ENCODE measurements around the gene GLIPR2. TPM values are rescaled to one million over a fixed set of nuclear protein-coding genes. Genes with fewer than 3 reads are reported as not detected.
"Not testable (repeated sequence)": the region's sequence is repeated elsewhere in the genome, so short reads cannot be mapped to it uniquely, and the experiment has no call there.

The GLIPR2 gene, protein sequence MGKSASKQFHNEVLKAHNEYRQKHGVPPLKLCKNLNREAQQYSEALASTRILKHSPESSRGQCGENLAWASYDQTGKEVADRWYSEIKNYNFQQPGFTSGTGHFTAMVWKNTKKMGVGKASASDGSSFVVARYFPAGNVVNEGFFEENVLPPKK
- 1.5 TPM for total RNA-seq

- DNase-seq (ENCODE audit: low spot score) (peak; percentile 67), ATAC-seq (peak; percentile 92)
Measured at GRCh38 chr9:36136272-36136893, at the start of gene GLIPR2. GLIPR2 (plus strand) TSS chr9:36136733; CDS start chr9:36136779, 46 bp downstream.

GRCh38 chr9:36087054-36087453 lies 49.5 kb upstream of the GLIPR2 start:
- DNase-seq (ENCODE audit: low spot score); ATAC-seq: not testable (repeated sequence)

- no peak for ATAC-seq
Measured at GRCh38 chr9:36088020-36088419, 48.5 kb upstream of the GLIPR2 start.

DNA sequence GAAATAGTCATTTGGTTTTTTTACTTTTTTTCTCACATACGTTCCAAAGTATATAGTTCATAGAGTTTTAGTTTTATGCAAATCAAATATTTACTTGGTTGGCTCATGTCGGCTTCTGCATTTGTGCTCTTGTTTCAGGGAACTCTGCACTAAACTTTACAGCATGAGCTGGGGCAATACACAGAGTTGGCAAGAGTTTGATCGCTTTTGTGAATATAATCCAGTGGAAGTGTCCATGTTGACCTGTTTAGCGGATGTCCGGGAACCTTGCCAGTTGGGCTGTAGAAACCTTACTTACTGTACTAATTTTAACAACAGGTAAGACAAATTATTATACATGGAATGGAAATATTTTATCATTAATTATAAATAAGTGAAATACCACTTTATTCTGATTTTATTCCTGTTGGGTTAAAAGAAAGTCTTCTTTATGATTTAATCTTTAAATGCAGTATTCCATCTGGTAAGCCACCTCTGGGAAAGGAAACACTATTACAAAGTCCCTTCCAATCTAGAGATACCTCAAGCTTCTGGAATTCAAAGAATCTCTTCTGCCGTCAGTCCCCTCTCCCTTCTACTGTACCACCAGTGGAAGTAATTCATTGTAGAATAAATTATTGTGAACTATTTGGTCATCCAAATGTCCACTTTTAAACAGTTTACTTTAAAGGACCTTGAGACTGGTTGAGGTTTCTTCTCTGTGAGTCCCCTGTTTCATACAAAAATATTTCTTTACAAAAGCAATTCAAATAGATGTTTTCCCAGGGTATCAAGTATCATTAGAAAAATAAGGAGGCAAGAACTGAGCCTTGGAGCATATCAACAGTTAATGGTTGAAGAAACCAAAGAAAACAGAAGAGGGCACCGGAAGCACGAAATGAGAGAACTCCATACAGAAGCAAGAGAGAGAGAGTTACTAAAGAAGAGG lies 45.2 kb upstream of the GLIPR2 start:
- DNase-seq (ENCODE audit: low spot score) (peak; percentile 74), ATAC-seq (peak; percentile 88)

More at GRCh38 chr9:36088020-36088419, 48.5 kb upstream of the GLIPR2 start:
- no peak for DNase-seq (ENCODE audit: low spot score)

DNA sequence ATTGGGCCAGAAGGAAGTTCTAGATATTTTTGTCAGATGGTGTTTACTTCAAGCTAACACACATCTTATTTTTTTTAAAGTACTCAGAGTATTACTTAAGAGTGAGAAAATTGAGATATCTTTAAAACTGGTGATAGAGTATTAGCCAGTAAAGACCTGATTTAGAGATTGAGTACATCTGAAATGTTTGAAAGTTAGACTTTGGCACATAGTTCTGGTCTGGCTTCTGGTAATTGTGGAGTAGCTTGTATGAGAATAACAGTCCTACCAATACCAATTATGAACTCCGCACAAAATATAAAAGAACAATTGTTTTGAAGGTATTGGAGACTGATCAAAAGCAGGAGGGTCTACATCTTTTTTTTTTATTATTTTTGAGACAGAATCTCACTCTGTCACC lies 44.5 kb upstream of the GLIPR2 start:
- ATAC-seq = peak; percentile 59
- DNase-seq (ENCODE audit: low spot score) = no peak

GRCh38 chr9:36092509-36093215 lies 43.9 kb upstream of the GLIPR2 start:
- ATAC-seq (peak; percentile 52), DNase-seq (ENCODE audit: low spot score) (no peak)

GRCh38 chr9:36093384-36093783 lies 43.1 kb upstream of the GLIPR2 start:
- peak; percentile 72 for ATAC-seq
- no peak for DNase-seq (ENCODE audit: low spot score)

- no peak for DNase-seq (ENCODE audit: low spot score)
- ATAC-seq = no peak
Measured at GRCh38 chr9:36099718-36100117, 36.8 kb upstream of the GLIPR2 start.

DNA sequence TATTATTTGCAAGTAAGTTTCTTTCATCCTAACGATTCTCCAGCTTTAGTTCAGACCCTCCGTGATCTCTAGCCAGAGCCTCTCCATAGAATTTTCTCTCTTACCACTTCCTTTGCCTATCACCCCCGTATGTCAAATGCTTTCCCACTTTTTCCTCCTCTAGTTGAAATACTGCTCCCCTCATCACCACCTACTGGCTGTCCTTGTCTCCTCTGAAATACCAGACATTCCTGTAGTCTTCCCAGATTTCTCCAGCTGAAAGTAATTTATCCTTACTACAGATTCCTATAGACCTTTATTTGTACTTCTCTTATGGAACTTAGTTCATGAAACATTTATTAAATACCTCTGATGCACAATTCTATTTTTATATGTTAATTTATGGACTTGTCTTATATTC lies 36.0 kb upstream of the GLIPR2 start:
- no peak for ATAC-seq

GRCh38 chr9:36101916-36102741 lies 34.4 kb upstream of the GLIPR2 start:
- DNase-seq (ENCODE audit: low spot score) (peak; percentile 57), ATAC-seq (peak; percentile 87)

More for the DNA sequence above, 36.0 kb upstream of the GLIPR2 start:
- no peak for DNase-seq (ENCODE audit: low spot score)

DNA sequence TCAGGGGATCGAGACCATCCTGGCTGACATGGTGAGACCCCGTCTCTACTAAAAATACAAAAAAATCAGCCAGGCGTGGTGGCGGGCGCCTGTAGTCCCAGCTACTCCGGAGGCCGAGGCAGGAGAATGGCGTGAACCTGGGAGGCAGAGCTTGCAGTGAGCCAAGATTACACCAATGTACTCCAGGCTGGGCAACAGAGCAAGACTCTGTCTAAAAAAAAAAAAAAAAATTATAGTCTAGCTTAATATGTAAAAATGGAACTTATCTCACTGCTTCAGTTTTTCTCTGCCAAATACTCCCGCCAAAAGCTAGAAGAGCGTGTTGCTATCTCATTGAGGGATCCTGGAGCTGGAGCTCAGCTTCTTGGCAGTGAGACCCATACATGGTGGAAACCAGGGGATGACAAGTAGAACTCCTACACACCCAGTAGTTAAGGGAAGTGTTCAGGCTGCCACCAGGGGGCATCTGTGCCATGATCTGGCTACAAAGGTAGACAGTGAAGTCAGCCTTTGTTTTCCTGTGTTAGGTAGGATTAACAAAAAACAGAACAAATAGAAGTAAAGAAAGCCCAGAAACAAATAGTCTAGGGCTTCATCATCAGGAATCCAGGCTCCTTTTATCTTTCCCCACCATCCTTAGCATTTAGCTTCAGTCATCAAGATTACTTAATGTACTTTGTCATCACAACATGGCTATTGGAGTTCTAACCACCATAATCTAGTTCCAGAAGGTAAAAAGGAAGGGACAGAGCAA lies 33.6 kb upstream of the GLIPR2 start:
- ATAC-seq (peak; percentile 96), DNase-seq (ENCODE audit: low spot score) (peak; percentile 69)

DNA sequence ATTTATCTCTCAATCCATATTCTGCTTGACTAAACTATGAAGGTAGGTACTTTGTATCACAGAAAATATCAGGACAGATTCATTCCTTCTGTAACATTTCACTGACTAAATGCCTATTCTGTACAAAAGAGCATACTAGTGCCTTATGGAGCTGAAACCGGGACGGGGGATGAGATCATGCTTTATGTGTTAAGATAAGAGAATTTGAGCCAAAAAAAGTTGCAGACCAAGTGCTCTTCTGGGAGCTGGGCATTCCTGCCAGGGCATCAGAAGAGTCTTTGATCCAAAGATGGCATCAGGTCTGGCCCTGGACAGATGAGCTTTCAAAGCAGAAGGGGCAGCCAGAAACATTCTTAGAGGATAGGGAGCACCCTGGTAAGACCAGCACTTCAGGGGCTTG lies 27.5 kb upstream of the GLIPR2 start:
- ATAC-seq (no peak), DNase-seq (ENCODE audit: low spot score) (no peak)

DNA sequence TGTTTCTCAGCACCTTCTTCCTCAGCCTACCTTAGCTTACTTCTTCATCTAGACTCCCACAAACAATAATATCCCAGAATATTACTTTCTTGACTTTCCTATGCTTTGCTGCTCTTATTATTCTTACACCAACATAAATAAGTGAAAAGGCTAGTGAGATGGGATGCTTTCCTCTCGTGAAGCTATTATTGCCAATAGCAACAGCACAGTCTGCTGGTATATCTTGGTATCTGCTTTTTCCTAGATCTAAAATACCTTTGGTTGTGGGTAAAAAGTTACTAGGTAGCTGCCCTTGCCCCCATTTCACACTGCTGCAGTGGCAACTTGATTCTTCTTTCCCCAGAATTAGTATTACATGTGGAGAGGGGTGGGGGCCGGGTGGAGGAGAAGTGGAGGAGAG lies 26.1 kb upstream of the GLIPR2 start:
- DNase-seq (ENCODE audit: low spot score) (no peak), ATAC-seq (peak; percentile 48)

GRCh38 chr9:36112516-36112915 lies 24.0 kb upstream of the GLIPR2 start:
- ATAC-seq = no peak
- DNase-seq (ENCODE audit: low spot score) = no peak

DNA sequence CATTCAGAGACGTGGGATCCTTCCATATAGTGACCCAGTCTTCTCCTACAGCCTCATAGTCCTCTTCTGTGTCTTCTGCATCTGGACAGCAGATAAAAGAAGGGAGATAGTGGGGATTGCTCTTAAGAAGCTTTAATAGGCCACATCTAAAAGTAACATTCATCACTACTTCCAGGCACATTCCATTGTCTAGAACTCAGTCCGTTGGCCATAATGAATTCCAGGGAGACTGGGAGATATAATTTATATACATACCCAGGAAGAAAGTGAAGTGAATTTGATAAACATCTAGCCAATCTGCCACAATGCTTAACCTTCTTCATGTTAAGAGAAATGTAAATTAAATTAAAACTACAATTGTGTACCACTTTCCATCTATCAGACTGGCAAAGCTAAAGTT lies 22.5 kb upstream of the GLIPR2 start:
- ATAC-seq (no peak), DNase-seq (ENCODE audit: low spot score) (no peak)

- ATAC-seq = no peak
- DNase-seq (ENCODE audit: low spot score) = no peak
Measured at GRCh38 chr9:36116593-36116992, 19.9 kb upstream of the GLIPR2 start.

GRCh38 chr9:36118201-36118600 lies 18.3 kb upstream of the GLIPR2 start:
- no peak for ATAC-seq

GRCh38 chr9:36118706-36119105 lies 17.8 kb upstream of the GLIPR2 start:
- DNase-seq (ENCODE audit: low spot score) = no peak
- no peak for ATAC-seq

More at GRCh38 chr9:36118201-36118600, 18.3 kb upstream of the GLIPR2 start:
- DNase-seq (ENCODE audit: low spot score) = no peak

DNA sequence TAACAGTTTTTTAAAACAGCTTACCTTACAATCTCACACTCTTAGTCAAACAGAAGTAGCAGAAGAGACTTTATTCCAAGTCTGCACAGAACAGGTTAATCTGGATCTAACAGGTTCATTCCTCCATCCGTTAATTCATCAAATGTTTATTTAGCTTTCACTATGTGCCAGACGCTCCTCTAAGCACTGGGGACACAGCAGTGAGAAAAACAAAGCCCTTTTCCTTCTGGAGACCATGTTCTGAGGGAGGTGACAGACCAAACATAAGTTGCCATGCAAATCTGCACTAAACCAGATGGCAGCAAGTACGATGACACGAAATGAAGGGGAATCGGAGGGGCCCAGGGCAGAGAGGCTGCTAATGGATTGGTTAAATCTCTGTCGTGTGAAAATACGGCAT lies 17.1 kb upstream of the GLIPR2 start:
- no peak for ATAC-seq
- DNase-seq (ENCODE audit: low spot score) = no peak

Data from left lobe of liver (tissue), 2 donors.